Eye (tissue), 1 donor: ENCODE results near the gene CNTRL.
"Not testable (repeated sequence)": the region's sequence is repeated elsewhere in the genome, so short reads cannot be mapped to it uniquely, and the experiment has no call there.

Source experiments
- DNase-seq: peaks from one replicate; pipeline ENCODE4 v3.0.0-alpha.2; 2015

CNTRL gene

DNA sequence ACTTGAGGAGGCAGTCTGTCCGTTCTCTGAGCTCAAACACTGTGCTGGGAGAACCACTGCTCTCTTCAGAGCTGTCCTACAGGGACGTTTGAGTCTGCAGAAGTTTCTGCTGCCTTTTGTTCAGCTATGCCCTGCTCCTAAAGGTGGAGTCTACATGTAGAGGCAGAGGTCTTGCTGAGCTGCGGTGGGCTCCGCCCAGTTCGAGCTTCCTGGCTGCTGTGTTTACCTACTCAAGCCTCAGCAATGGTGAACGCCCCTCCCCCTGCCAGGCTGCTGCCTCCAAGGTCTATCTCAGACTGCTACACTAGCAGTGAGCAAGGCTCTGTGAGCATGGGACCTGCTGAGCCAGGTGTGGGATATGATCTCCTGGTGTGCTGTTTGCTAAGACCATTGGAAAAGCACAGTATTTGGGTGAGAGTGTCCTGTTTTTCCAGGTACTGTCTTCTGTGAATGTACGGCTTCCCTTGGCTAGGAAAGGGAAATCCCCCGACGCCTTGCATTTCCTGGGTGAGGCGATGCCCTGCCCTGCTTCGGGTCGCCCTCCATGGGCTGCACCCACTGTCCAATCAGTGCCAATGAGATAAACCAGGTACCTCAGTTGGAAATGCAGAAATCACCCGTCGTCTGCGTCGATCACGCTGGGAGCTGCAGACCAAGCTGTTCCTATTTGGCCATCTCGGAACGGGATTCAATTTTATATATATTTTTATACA lies 58.5 kb downstream of the CNTRL start:
- no peak for DNase-seq

DNA sequence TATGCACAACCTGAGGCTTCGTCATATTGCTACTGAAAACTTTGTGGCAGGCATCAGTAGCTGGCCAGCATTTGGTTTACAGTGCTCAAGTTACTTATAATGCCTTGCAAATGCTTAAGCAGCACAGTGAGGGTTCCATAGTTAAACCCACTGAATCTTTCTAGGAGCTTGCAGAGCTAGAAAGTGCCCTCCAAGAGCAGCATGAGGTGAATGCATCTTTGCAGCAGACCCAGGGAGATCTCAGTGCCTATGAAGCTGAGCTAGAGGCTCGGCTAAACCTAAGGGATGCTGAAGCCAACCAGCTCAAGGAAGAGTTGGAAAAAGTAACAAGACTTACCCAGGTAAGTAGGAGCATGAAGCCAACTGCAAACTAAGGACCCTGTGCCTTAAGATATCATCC lies 60.9 kb downstream of the CNTRL start:
- DNase-seq: no peak

DNA sequence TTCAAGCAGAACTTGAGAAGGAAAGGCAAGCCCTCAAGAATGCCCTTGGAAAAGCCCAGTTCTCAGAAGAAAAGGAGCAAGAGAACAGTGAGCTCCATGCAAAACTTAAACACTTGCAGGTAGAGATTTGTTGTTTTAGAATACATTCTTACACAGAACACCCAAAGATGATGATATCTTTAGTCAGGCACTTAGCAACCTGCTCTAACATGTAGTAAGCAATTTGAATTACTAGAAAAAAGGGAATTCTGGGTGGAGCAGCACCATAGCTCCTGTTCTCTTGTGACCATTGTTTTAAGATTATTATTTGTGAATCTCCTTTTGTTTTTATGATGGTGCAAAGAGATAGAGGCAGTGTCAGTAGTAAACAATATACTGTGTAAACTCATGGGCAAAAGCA lies 63.8 kb downstream of the CNTRL start:
- DNase-seq: no peak

DNA sequence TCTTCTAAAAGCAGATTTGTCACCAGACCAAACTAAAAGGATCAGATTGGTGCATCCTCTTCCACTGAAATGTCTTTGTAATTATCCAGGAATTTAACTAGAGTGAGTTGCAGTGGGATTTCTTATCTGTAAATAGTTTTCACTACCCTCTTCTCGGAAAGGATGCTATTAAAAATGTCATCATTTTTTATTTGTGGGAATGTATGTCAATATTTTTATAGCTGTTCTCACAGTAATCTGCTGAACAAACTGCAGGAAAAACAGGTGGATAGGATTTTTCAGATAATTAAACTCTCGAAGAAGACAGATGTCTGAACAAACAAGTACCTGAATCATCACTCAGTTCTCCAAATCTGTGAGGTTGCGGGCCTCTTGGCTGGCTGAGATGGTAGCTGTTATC lies 64.2 kb downstream of the CNTRL start:
- DNase-seq: no peak

DNA sequence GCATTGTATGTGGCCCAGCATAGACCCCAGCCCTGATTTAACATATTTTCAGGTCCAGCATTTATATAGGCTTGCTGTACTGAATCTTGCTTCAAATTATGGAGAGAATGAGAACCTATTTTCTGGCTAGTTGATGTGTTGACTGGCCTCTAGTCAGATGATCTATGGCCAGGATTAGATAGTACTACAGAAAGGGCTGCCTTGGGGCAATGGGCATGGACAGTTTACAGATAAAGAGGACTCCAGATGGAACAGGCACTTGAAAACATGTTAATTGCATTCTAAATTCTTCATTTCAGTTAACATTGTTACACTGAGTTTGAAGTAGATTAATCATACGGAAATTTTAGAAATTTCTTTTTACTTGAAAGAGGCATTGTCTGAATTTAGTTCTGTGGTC lies 65.4 kb downstream of the CNTRL start:
- no peak for DNase-seq

DNA sequence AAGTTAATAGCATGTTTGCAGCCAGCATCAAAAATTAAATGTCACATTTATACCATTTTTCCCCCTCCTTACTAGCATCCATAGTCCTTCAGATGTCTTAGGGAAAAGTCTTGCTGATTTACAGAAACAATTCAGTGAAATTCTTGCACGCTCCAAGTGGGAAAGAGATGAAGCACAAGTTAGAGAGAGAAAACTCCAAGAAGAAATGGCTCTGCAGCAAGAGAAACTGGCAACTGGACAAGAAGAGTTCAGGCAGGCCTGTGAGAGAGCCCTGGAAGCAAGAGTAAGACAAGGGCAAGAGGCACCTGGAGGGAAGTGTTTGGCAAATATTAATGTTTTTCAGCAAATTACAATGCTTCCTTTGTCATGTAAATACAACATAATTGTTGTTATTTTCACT lies 66.6 kb downstream of the CNTRL start:
- DNase-seq: no peak

DNA sequence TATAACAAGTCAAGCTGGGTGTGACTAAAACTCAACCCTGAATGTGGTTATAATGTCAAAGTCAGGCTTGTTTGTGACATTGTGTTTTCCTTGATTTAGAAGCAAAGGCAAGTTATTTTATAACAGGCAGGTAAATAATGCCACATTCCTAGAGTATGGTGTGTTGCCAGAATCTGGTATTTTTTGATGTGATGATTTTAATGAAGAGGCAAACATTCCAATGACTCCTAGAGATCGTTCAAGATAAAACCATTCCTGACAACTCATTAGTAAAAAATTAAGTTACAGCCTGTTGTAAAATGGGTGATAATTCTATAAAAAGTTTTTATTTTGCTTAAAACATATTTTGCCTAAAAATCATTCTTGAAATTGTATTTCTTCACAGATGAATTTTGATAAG lies 67.0 kb downstream of the CNTRL start:
- DNase-seq: no peak

DNA sequence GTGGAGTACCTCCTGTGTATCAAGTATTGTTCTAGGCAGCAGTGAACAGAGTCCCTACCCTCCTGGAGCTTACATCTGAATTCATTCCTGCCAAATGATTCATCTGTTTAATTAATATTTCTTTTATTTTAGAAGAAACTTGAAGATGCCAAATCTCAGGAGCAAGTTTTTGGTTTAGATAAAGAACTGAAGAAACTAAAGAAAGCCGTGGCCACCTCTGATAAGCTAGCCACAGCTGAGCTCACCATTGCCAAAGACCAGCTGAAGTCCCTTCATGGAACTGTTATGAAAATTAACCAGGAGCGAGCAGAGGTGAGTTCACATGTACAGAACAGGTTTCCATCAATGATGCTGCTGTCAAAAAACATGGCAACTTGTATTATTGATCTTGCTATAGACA lies 69.0 kb downstream of the CNTRL start:
- DNase-seq: no peak

DNA sequence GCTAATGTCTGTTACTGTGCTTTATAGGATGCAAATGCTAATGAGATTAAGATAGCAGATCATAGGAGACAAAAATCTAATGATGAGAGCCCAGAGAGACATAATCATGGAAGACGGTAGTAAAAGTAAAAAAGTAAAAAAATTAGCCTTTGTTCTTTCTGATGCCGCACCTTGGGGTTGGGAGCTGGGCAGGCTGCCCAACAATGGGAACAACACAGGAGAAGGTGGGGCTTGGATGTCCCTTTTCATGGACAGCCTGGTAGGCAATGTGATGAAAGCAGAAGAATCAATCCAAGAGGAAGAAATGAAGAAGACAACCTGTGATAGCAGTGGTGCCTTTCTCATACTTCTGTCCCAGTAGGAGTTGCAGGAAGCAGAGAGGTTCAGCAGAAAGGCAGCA lies 69.7 kb downstream of the CNTRL start:
- no peak for DNase-seq

DNA sequence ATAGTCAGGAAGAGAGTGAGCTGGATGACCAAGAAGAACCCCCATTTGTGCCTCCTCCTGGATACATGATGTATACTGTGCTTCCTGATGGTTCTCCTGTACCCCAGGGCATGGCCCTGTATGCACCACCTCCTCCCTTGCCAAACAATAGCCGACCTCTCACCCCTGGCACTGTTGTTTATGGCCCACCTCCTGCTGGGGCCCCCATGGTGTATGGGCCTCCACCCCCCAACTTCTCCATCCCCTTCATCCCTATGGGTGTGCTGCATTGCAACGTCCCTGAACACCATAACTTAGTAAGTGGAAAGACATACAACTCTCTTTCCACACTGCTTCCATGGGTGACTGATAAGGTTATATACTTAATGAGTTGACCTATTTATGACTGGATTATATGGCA lies 75.4 kb downstream of the CNTRL start:
- DNase-seq: no peak

DNA sequence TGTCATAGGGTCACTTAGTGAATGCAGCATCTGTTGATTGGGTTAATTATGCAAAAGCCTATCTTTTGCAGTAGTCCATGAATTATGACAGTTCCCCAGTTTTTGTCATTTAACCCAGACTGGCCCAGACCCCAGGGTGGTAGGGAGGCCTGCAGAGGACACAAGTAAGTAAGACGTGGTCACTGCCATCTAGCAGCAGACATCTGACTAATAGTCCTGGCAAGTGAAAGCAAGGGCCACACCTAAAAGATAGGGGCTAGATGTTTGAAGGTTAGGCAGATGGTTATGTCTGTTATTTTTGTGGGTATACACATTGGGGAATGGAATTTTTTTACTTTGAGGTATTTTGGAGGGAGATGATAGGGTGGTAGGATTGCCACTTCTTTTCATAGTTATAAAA lies 78.9 kb downstream of the CNTRL start:
- DNase-seq: no peak

DNA sequence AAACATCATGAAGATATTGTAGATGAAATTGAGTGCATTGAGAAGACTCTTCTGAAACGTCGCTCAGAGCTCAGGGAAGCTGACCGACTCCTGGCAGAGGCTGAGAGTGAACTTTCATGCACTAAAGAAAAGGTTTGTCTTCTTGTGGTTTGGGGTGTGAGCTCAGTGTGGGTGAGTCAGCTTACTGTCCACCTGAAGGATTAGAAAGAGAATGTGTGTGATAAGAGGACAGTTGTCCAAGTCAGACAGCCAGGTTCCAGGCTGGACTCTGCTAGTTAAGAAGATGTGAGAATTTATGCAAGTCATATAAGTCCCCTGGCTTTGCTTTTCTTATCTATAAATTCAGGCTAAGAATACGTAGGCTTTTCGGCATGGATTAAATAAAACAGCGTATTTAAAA lies 80.0 kb downstream of the CNTRL start:
- DNase-seq: no peak

DNA sequence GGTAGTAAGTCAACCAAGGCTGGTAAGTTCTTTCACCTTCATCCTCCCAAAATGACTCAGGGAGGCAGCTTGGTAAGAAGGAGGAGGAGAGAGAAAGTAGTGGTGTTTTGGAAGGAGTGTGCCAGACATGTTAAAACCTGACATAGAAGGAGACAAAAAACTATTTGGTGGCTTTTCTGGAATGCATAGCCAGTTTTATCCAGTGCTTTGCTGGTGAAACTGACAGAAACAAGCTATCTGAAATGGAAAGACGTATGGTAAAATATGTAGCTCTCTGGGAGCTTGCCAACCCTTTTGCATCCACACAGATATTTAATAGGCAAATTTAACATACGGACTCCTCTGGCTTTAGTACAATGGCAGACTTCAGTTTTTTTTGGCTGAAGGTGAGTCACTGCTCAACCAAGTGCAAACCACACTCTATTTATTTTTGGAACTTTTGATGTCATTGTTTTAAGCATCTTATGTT lies 81.5 kb downstream of the CNTRL start:
- DNase-seq: peak; percentile 9

DNA sequence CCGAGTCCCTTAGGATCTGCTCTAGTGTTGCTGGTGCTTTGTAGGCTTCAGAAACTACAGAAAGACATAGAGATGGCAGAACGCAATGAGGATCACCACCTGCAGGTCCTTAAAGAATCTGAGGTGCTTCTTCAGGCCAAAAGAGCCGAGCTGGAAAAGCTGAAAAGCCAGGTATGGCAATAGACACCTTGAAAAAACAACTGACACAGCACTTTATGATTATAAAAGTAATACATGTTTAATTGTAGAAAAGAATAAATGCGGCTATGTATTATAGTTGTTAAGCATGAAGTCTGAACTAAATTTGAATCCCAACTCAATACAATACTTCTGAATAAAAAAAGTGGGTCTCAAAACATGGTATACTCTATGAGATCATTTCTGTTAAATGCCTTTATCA lies 83.2 kb downstream of the CNTRL start:
- DNase-seq: no peak

DNA sequence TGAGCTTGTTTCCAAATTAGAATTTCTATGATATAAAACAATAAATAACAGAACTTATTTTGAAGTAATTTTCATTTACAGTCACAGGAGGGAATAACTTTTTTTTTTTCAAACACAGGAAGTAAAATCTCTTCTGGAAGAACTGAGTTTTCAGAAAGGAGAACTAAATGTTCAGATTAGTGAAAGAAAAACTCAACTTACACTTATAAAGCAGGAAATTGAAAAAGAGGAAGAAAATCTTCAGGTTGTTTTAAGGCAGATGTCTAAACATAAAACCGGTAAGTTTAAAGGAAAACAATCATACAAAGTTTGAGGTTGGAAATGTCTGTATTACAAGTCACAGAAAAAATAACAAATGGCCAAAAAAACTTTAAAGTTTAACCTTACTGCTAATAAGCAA lies 85.3 kb downstream of the CNTRL start:
- DNase-seq: no peak

DNA sequence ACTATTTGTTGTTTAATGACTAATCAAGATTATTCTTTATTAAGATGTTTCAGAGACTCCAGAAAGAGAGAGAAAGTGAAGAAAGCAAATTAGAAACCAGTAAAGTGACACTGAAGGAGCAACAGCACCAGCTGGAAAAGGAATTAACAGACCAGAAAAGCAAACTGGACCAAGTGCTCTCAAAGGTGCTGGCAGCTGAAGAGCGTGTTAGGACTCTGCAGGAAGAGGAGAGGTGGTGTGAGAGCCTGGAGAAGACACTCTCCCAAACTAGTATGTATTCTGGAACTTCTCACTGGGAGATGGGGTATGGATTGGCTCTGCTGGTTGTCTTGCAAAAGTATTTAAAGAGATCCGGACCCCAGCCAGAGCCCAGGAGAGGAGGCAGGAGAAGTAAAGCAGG lies 93.3 kb downstream of the CNTRL start:
- no peak for DNase-seq

DNA sequence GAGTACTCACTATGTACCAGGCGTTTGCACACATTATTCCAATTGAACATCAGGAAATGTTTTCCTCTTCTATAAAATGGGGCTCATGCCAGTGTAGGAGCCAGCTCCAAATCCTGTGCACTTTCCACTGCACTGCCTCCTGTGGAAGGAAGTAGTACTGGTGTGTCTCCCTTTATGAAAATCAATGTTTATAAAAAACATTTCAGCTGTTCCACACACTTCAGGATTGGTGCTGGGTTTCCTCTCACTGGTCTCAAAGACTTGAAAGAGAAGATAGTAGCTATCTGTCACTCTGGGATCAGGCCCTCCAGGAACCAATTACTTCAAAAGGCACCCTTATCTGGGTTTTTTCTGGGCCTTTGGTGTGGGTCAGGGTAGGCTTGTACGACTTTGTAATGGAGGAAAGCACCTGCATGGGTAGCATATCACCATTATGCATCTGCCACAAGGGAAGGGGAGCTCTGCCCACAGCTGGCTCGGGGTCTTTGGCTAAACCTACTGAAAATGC lies 94.4 kb downstream of the CNTRL start:
- DNase-seq: no peak

DNA sequence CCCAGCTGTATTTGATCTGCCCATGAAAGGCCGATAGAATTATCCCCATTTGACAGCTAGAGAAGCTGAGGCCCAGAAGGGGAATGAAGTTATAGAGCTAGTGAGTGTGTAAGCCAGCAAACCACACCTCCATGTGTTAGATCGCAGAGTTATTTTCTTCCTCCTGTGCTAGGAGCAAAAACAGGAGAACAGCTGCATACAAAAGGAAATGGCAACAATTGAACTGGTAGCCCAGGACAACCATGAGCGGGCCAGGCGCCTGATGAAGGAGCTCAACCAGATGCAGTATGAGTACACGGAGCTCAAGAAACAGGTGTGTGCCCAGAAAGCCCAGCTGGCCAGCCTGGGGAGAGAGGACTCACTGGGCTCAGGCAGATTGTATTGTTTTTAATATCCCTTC lies 96.5 kb downstream of the CNTRL start:
- no peak for DNase-seq

DNA sequence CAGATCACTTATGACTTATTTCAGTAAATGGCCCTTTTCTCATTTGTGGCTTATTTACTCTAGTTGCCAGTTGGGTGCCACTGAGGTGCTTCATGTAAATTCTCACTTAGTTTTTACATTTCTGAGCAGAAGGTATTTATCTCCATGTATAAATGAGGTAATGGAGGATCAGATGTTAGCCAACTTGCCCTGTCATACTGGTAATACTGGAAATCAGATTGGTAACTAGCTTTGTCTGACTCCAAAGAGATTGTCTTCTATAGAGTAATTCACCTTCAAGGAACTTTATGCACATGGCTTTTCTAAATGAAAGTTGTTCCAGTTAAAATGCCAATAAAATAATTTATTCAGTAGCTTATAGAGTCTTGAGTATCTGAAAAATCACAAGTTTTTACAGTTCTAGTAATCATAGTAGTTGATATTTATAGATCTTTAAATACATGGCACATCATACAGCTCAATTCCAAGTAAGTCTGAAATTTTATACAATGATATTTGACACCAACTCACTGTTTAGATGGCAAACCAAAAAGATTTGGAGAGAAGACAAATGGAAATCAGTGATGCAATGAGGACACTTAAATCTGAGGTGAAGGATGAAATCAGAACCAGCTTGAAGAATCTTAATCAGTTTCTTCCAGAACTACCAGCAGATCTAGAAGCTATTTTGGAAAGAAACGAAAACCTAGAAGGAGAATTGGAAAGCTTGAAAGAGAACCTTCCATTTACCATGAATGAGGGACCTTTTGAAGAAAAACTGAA lies 98.2 kb downstream of the CNTRL start:
- no peak for DNase-seq

DNA sequence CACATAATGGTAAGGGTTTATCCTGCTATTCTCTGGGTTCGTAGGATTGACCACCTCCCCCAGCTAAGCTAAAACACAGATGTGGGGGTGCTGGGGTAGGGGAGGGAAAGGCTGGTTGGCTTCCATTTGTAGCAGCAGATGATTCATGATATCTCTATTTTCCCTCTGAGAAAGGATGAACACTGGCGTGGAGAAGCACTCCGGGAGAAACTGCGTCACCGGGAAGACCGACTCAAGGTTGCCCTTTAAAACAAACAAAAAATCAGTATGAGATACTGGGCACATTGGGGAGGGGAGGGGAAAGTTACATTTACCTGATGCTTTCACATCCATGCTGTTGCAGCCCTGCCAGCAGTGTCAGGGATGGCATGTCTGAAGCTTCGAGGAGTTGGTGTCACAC lies 98.7 kb downstream of the CNTRL start:
- DNase-seq: no peak

DNA sequence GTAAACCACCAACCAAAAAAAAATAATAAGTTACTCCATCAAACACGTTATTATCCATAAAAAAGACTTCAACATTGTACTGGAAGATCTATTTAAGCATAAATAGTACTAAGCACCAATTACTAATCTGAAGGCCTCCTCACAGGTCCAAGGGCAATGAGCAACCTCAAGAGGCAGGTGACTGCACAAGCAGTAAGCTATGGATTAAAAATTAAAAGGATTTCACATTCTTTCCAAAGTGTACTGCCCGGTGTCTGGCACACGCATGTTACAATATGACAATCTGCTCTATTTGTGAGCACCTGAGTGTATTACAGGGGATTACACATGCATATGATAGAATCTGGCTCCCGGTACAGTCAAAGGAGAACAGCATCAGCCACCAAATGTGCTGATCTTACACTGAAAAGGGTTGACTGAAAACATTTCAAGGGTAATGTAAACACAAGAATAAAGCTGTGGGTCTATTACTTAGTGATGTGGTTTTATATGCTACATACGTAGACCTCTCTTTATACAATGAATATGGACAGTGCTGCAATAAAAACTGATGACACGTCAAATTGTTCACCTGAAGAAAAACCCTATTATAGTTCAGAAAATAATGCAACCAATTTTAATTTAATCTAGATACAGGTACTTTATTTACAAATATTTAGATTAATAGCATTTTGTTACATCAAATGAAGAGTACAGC lies 104.1 kb downstream of the CNTRL start:
- no peak for DNase-seq

DNA sequence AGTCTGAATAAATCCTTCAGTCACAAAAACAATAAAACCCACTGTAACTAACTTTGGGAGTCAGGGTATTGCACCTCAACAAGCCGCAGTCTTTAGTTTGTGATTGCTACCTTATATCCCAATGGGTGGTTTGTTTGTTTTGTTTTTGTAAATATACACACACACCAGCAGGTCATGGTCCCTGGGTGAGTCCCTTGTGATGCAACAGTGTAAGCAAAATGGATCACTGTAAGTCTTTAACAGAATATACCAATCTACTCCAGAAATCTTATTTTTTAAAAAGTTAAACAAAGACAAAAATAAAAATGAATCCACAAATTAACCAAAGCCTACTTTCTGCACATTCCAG lies 104.6 kb downstream of the CNTRL start:
- not testable (repeated sequence) for DNase-seq

DNA sequence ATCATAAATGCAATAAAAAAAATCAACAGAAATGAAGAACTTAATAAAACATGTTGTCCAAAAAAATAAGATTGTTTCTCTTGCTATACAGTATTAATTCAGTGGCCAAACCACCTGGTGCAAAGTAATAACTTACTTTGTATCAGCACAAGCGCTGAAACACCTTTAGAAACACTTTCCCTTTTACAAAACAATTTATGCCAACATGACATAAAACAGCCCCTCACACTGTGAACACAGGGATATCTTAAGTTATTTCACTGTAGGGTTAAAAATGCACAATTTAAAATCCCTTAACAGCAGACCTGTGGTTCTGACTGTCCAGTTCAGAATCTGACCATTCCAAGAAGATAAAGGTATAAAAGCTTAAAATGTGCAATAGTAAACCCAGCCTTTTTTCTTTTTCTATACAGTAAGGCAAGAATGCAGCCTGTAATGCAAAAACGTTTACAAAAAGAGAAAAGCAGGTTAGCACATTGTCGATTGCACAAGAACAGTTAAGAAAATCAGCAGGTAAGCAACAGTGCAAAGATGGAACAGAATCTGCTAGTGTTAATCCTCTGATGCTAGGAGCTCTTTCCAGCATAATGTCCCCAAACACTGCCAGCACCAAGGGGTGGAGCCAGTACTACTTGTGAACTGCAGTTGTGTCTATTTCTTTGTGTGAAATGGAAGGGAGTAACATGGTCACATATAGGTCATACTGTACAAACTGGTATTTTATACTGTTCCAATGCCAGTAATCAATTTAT lies 105.4 kb downstream of the CNTRL start:
- no peak for DNase-seq
